Measurements from ENCODE around the gene SOSTDC1.

DNA sequence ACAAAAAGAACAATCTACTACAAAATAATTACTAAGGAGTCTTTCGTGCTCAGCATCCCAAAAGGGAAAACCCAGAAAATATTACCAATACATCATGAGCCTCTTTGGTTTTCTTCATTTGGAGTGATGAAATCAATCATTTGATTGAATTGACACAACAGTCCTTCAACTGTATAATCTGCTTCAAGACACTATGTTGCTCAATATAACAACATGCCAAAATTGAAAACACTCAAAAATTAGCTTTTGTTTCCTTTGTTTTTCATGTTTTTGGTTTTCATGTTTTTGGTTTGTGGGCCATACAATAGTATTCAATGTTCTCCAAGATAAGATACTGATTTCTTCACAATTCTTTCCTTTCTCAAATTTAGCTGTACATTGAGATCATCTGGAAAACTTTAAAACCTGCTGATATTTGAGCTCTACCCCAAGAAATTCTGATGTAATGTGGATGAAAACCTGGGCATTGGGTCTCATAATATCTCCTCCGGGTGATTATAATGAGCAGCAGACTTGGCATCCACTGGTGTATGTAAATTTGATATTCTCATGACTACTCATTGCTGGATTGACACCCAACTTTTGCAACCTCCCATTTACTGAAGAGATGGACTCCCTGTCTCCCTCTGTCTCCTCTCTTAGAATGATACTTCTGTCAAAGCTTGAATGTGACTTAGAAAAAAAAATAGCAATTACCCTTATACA lies 4.6 kb downstream of the SOSTDC1 start:
- no peak for TF ChIP-seq POLR2AphosphoS5 (IDR thresholded peaks at IDR 0.05; ENCODE audit: low read depth, low read length)
- TF ChIP-seq RCOR1 (IDR thresholded peaks at IDR 0.05; ENCODE audit: low read length): no peak
- TF ChIP-seq GATA2 (CRISPR knock-in tag; IDR thresholded peaks at IDR 0.05): no peak
- no peak for TF ChIP-seq MXI1 (IDR thresholded peaks at IDR 0.05; ENCODE audit: low read depth, low read length)
- no peak for TF ChIP-seq SIN3A (IDR thresholded peaks at IDR 0.05; ENCODE audit: borderline replicate concordance, low read depth, low read length)
- TF ChIP-seq, protein P1, sequence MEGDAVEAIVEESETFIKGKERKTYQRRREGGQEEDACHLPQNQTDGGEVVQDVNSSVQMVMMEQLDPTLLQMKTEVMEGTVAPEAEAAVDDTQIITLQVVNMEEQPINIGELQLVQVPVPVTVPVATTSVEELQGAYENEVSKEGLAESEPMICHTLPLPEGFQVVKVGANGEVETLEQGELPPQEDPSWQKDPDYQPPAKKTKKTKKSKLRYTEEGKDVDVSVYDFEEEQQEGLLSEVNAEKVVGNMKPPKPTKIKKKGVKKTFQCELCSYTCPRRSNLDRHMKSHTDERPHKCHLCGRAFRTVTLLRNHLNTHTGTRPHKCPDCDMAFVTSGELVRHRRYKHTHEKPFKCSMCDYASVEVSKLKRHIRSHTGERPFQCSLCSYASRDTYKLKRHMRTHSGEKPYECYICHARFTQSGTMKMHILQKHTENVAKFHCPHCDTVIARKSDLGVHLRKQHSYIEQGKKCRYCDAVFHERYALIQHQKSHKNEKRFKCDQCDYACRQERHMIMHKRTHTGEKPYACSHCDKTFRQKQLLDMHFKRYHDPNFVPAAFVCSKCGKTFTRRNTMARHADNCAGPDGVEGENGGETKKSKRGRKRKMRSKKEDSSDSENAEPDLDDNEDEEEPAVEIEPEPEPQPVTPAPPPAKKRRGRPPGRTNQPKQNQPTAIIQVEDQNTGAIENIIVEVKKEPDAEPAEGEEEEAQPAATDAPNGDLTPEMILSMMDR (IDR thresholded peaks at IDR 0.05): no peak
- TF ChIP-seq, protein P2, sequence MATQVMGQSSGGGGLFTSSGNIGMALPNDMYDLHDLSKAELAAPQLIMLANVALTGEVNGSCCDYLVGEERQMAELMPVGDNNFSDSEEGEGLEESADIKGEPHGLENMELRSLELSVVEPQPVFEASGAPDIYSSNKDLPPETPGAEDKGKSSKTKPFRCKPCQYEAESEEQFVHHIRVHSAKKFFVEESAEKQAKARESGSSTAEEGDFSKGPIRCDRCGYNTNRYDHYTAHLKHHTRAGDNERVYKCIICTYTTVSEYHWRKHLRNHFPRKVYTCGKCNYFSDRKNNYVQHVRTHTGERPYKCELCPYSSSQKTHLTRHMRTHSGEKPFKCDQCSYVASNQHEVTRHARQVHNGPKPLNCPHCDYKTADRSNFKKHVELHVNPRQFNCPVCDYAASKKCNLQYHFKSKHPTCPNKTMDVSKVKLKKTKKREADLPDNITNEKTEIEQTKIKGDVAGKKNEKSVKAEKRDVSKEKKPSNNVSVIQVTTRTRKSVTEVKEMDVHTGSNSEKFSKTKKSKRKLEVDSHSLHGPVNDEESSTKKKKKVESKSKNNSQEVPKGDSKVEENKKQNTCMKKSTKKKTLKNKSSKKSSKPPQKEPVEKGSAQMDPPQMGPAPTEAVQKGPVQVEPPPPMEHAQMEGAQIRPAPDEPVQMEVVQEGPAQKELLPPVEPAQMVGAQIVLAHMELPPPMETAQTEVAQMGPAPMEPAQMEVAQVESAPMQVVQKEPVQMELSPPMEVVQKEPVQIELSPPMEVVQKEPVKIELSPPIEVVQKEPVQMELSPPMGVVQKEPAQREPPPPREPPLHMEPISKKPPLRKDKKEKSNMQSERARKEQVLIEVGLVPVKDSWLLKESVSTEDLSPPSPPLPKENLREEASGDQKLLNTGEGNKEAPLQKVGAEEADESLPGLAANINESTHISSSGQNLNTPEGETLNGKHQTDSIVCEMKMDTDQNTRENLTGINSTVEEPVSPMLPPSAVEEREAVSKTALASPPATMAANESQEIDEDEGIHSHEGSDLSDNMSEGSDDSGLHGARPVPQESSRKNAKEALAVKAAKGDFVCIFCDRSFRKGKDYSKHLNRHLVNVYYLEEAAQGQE (IDR thresholded peaks at IDR 0.05; ENCODE audit: low read depth, low read length): no peak
- TF ChIP-seq EP300 (IDR thresholded peaks at IDR 0.05; ENCODE audit: borderline replicate concordance in 1 of 2, low read depth in 1 of 2, low read length in 1 of 2): no peak
- TF ChIP-seq YY1 (IDR thresholded peaks at IDR 0.05; ENCODE audit: low read depth): no peak

Measured in SK-N-SH (cell line).